ENCODE data around the gene CRKL. TPM values are rescaled to one million over a fixed set of nuclear protein-coding genes. Genes with fewer than 3 reads are reported as not detected.

CRKL gene
- total and polyA plus RNA-seq, 2 of the 4 experiments (the other 2 are of a cell fraction) = 20.6 to 35.5 TPM

- Histone ChIP-seq H3K56ac (ENCODE audit: extremely low read depth, insufficient read depth, low read length) (no peak overlapping the region), H3K9me3 (ENCODE audit: control insufficient read depth, insufficient read depth, low read length) (no peaks in the 10 kb centered on the region), H2BK120ac (ENCODE audit: low read depth, low read length) (no peak overlapping the region), H3K4me1 (ENCODE audit: control insufficient read depth, insufficient read depth, low read length) (no peaks in the 10 kb centered on the region), H3K9me1 (ENCODE audit: insufficient read depth, low read length) (no peaks in the 10 kb centered on the region), H2BK15ac (ENCODE audit: low read depth, low read length) (no peak overlapping the region), H2BK5ac (ENCODE audit: low read depth, low read length, poor library complexity, severe bottlenecking) (no peak overlapping the region), H3K4me2 (ENCODE audit: low read depth, low read length) (no peak overlapping the region), H2BK20ac (ENCODE audit: low read depth, low read length) (no peak overlapping the region), H3K79me1 (ENCODE audit: low read depth in 1 of 2, low read length in 2 of 2) (no peaks in the 10 kb centered on the region), H3K9ac (ENCODE audit: low read depth, low read length) (no peak overlapping the region), H4K91ac (ENCODE audit: insufficient read depth, low read depth, low read length) (no peak overlapping the region), H2AFZ (replicated peaks; ENCODE audit: low read length, poor library complexity) (peak overlapping the region; percentile 6), H3K36me3 (ENCODE audit: control insufficient read depth, insufficient read depth, low read length) (no peaks in the 10 kb centered on the region), H3K14ac (replicated peaks; ENCODE audit: low read depth, low read length) (no peak overlapping the region), H3K4ac (ENCODE audit: low read depth, low read length) (no peak overlapping the region), H3K27me3 (ENCODE audit: control insufficient read depth, insufficient read depth, low read length) (peaks cover 14% of the 10 kb centered on the region; the same call in 1 of the 2 replicates), H2AK5ac (ENCODE audit: low read depth, low read length) (no peak overlapping the region), H4K20me1 (ENCODE audit: insufficient read depth, low read length) (no peaks in the 10 kb centered on the region), H3K18ac (ENCODE audit: low read depth, low read length) (no peak overlapping the region), H3K27ac (ENCODE audit: insufficient read depth, low read length) (no peak overlapping the region), H4K8ac (ENCODE audit: low read depth in 2 of 2, low read length in 2 of 2) (no peak overlapping the region), H4K5ac (ENCODE audit: low read depth, low read length) (no peak overlapping the region), H3K23ac (ENCODE audit: low read depth, low read length) (no peak overlapping the region), H2AK9ac (replicated peaks; ENCODE audit: low read depth, low read length, poor library complexity) (peak overlapping the region; percentile 23), H3K4me3 (ENCODE audit: insufficient read depth, low read depth, low read length) (no peak overlapping the region)
- no peak for DNase-seq
- CTCF ChIA-PET = no interaction called here
- POLR2A ChIA-PET (ENCODE audit: unreplicated experiment) = no interaction called here
- in situ Hi-C loops (cut with MboI; ENCODE audit: low sequenced_read_pairs) (no loop called here), dilution Hi-C loops (cut with HindIII; ENCODE audit: low sequenced_read_pairs, unreplicated experiment) (no loop called here), intact Hi-C loops (cut with micrococcal nuclease) (no loop called here)
- ATAC-seq (ENCODE audit: low read depth) = no peak
- BruUV-seq (replicated peaks) = no TSS peak
- 0% methylated on average over 1 of the region's 4 CpGs; no CpG with 5 or more reads in 1 of the 2 experiments for whole genome bisulfite sequencing, 2 experiments (ENCODE audit: extremely low coverage in 2 of 2, insufficient read length in 1 of 2)
- no peak for TF ChIP-seq USF2 (IDR thresholded peaks at IDR 0.05; ENCODE audit: low read depth, low read length)
- no peak for TF ChIP-seq CTCF (conservative IDR thresholded peaks at IDR 0.05; ENCODE audit: low read depth, low read length)
- no peak for TF ChIP-seq RAD21 (IDR thresholded peaks at IDR 0.05; ENCODE audit: low read length)
- TF ChIP-seq MAZ (IDR thresholded peaks at IDR 0.05; ENCODE audit: borderline replicate concordance, low read depth, low read length) = no peak
- no peak for TF ChIP-seq NFE2L2 (IDR thresholded peaks at IDR 0.05; ENCODE audit: low read depth, low read length)
- no peak for TF ChIP-seq POLR2A (IDR thresholded peaks at IDR 0.05; ENCODE audit: low read depth, low read length)
- no peak for TF ChIP-seq MAFK (IDR thresholded peaks at IDR 0.05; ENCODE audit: low read depth, low read length)
- no peak for TF ChIP-seq BHLHE40 (IDR thresholded peaks at IDR 0.05; ENCODE audit: low read depth, low read length)
- TF ChIP-seq SMC3 (IDR thresholded peaks at IDR 0.05; ENCODE audit: low read depth, low read length) = no peak
These were observed 53.9 kb downstream of the CRKL start for GRCh38 chr22:20970939-20971657.

All from IMR-90 (cell line).